ENCODE results near the gene SVIP.

Gene SVIP

GRCh38 chr11:22829231-22830081, at the start of gene SVIP:
Gene SVIP, minus strand, starts transcription at chr11:22829801. Its CDS starts 53 bp downstream, at chr11:22829748.
- DNase-seq: peak; percentile 89 to 91

GRCh38 chr11:22878604-22879003, 49.0 kb upstream of the SVIP start:
- DNase-seq: no peak

- DNase-seq: no peak
Observed at GRCh38 chr11:22878039-22878438, 48.4 kb upstream of the SVIP start.

GRCh38 chr11:22875869-22876473, 46.4 kb upstream of the SVIP start:
- peak; percentile 88 to 95 for DNase-seq

- DNase-seq: no peak
Observed at GRCh38 chr11:22869325-22869724, 39.7 kb upstream of the SVIP start.

GRCh38 chr11:22860241-22860640, 30.6 kb upstream of the SVIP start, which contains the start of gene CCDC179:
Gene CCDC179, minus strand, starts transcription at chr11:22860474. Its CDS starts 53 bp downstream, at chr11:22860421.
- DNase-seq: no peak

- DNase-seq: no peak
Observed at GRCh38 chr11:22859756-22860155, 30.2 kb upstream of the SVIP start.

- no peak for DNase-seq
Observed at GRCh38 chr11:22851477-22851876, 21.9 kb upstream of the SVIP start.

- no peak for DNase-seq
Observed at GRCh38 chr11:22846726-22847125, 17.1 kb upstream of the SVIP start.

GRCh38 chr11:22832315-22833015, 2.9 kb upstream of the SVIP start:
- no peak for DNase-seq

GRCh38 chr11:22830082-22830414, 447 bp upstream of the SVIP start:
- no peak for DNase-seq

GRCh38 chr11:22828373-22828772, 1.2 kb downstream of the SVIP start:
- peak in 1 of 2 experiments; percentile 23 for DNase-seq

GRCh38 chr11:22822203-22822602, 7.4 kb downstream of the SVIP start:
- DNase-seq: no peak

- DNase-seq: no peak
Observed at GRCh38 chr11:22809893-22810292, 19.7 kb downstream of the SVIP start.

GRCh38 chr11:22808571-22809197, 20.9 kb downstream of the SVIP start:
- peak in 1 of 2 experiments; percentile 46 for DNase-seq

GRCh38 chr11:22807855-22808570, 21.6 kb downstream of the SVIP start:
- peak; percentile 75 to 81 for DNase-seq

GRCh38 chr11:22807391-22807790, 22.2 kb downstream of the SVIP start:
- DNase-seq: no peak

GRCh38 chr11:22802861-22803260, 26.7 kb downstream of the SVIP start:
- DNase-seq: no peak

- no peak for DNase-seq
Observed at GRCh38 chr11:22800482-22800881, 29.1 kb downstream of the SVIP start.

- no peak for DNase-seq
Observed at GRCh38 chr11:22798901-22799300, 30.7 kb downstream of the SVIP start.

GRCh38 chr11:22797047-22797446, 32.6 kb downstream of the SVIP start:
- no peak for DNase-seq

- no peak for DNase-seq
Observed at GRCh38 chr11:22795914-22796313, 33.7 kb downstream of the SVIP start.

GRCh38 chr11:22792497-22792896, 37.1 kb downstream of the SVIP start:
- DNase-seq: no peak
